ENCODE results near the gene GPR161. TPM values are rescaled to one million over a fixed set of nuclear protein-coding genes. Genes with fewer than 3 reads are reported as not detected.
A peak's percentile ranks its signal among the peaks of the same experiment; 100 is the strongest.

Gene GPR161
- total and polyA plus RNA-seq, 9 of the 15 experiments (the other 6 are each of a cell fraction or from before 2014, with no cell fraction given): 0.15 to 2.4 (median 0.76) TPM

DNA sequence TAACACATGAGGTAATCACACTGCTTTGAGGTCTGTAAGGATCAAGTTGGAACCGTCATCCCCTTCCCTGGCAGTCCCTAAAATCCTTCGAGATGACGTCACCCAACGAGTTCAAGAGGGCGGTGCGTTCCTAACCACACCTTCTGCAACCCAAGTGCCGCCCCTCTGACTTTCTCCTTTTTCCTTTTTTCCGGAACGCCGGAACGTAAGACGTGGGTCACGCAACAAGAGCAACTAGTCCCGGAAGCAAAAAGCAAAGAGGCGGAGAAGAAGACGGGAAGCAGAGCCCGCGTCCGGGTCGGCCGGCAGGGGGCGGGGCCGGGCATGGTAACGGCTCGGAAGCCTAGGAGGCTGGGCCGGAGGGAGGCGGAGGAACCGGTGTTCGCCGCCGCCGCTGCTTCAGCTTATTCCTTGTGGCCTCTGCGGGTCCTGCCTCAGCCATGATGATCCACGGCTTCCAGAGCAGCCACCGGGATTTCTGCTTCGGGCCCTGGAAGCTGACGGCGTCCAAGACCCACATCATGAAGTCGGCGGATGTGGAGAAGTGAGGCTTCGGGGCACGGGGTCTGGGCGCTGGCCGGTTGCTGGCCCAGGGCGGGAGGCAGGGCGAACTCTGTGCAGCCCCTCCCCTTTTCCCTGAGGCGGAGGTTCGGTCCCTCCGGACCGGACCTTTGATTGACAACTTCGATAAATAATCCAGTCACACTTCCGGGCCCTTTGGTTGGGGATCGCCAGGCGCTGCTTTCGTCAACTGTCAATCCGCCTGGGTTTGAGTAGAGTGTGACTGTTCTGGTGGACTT, 42.1 kb upstream of the GPR161 start, which contains the start of gene TIPRL (continued):
- TF ChIP-seq KDM2B (CRISPR knock-in tag; IDR thresholded peaks at IDR 0.05): no peak
- TF ChIP-seq ZEB2 (IDR thresholded peaks at IDR 0.05): peak; percentile 33; the same call in 1 of the 2 replicates
- no peak for TF ChIP-seq MCM7 (IDR thresholded peaks at IDR 0.05)
- TF ChIP-seq, protein P1, sequence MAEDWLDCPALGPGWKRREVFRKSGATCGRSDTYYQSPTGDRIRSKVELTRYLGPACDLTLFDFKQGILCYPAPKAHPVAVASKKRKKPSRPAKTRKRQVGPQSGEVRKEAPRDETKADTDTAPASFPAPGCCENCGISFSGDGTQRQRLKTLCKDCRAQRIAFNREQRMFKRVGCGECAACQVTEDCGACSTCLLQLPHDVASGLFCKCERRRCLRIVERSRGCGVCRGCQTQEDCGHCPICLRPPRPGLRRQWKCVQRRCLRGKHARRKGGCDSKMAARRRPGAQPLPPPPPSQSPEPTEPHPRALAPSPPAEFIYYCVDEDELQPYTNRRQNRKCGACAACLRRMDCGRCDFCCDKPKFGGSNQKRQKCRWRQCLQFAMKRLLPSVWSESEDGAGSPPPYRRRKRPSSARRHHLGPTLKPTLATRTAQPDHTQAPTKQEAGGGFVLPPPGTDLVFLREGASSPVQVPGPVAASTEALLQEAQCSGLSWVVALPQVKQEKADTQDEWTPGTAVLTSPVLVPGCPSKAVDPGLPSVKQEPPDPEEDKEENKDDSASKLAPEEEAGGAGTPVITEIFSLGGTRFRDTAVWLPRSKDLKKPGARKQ (CRISPR knock-in tag; IDR thresholded peaks at IDR 0.05): no peak
- TF ChIP-seq TSC22D4 (tag; IDR thresholded peaks at IDR 0.05): no peak
- TF ChIP-seq NFXL1 (CRISPR knock-in tag; IDR thresholded peaks at IDR 0.05): no peak
- TF ChIP-seq, protein P2, sequence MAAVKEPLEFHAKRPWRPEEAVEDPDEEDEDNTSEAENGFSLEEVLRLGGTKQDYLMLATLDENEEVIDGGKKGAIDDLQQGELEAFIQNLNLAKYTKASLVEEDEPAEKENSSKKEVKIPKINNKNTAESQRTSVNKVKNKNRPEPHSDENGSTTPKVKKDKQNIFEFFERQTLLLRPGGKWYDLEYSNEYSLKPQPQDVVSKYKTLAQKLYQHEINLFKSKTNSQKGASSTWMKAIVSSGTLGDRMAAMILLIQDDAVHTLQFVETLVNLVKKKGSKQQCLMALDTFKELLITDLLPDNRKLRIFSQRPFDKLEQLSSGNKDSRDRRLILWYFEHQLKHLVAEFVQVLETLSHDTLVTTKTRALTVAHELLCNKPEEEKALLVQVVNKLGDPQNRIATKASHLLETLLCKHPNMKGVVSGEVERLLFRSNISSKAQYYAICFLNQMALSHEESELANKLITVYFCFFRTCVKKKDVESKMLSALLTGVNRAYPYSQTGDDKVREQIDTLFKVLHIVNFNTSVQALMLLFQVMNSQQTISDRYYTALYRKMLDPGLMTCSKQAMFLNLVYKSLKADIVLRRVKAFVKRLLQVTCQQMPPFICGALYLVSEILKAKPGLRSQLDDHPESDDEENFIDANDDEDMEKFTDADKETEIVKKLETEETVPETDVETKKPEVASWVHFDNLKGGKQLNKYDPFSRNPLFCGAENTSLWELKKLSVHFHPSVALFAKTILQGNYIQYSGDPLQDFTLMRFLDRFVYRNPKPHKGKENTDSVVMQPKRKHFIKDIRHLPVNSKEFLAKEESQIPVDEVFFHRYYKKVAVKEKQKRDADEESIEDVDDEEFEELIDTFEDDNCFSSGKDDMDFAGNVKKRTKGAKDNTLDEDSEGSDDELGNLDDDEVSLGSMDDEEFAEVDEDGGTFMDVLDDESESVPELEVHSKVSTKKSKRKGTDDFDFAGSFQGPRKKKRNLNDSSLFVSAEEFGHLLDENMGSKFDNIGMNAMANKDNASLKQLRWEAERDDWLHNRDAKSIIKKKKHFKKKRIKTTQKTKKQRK (IDR thresholded peaks at IDR 0.05; ENCODE audit: borderline replicate concordance, low read depth, low read length): no peak
- no peak for TF ChIP-seq TEAD2 (tag; IDR thresholded peaks at IDR 0.05)
- TF ChIP-seq, protein P3, sequence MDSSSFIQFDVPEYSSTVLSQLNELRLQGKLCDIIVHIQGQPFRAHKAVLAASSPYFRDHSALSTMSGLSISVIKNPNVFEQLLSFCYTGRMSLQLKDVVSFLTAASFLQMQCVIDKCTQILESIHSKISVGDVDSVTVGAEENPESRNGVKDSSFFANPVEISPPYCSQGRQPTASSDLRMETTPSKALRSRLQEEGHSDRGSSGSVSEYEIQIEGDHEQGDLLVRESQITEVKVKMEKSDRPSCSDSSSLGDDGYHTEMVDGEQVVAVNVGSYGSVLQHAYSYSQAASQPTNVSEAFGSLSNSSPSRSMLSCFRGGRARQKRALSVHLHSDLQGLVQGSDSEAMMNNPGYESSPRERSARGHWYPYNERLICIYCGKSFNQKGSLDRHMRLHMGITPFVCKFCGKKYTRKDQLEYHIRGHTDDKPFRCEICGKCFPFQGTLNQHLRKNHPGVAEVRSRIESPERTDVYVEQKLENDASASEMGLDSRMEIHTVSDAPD (CRISPR knock-in tag; IDR thresholded peaks at IDR 0.05): no peak
- no peak for TF ChIP-seq HDGF (IDR thresholded peaks at IDR 0.05)
- TF ChIP-seq SREBF1 (IDR thresholded peaks at IDR 0.05; ENCODE audit: borderline replicate concordance, low read depth, low read length): no peak
- TF ChIP-seq, protein P4, sequence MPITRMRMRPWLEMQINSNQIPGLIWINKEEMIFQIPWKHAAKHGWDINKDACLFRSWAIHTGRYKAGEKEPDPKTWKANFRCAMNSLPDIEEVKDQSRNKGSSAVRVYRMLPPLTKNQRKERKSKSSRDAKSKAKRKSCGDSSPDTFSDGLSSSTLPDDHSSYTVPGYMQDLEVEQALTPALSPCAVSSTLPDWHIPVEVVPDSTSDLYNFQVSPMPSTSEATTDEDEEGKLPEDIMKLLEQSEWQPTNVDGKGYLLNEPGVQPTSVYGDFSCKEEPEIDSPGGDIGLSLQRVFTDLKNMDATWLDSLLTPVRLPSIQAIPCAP (CRISPR knock-in tag; IDR thresholded peaks at IDR 0.05; ENCODE audit: borderline replicate concordance): no peak
- TF ChIP-seq MECOM (CRISPR knock-in tag; IDR thresholded peaks at IDR 0.05): no peak
- peak; percentile 75 for TF ChIP-seq POLR2AphosphoS5 (IDR thresholded peaks at IDR 0.05; ENCODE audit: control insufficient read depth, insufficient read depth, low read depth, low read length)
- TF ChIP-seq KLF16 (IDR thresholded peaks at IDR 0.05): no peak
- TF ChIP-seq RBM15 (IDR thresholded peaks at IDR 0.05; ENCODE audit: insufficient read depth, low read length): no peak
- TF ChIP-seq STAG1 (CRISPR knock-in tag; IDR thresholded peaks at IDR 0.05; ENCODE audit: borderline replicate concordance): no peak
- TF ChIP-seq, protein P5, sequence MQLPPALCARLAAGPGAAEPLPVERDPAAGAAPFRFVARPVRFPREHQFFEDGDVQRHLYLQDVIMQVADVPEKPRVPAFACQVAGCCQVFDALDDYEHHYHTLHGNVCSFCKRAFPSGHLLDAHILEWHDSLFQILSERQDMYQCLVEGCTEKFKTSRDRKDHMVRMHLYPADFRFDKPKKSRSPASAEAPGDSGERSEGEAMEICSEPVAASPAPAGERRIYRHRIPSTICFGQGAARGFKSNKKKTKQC (CRISPR knock-in tag; IDR thresholded peaks at IDR 0.05): peak; percentile 57; the same call in 1 of the 2 replicates

All from K562 (cell line).